A549 (cell line): Measurements from ENCODE around the gene SLC10A7.

ENCODE experiments used
- CEBPB ChIP-seq, 2 experiments: fragments of >200 bp in 1 of 2; sonication (Bioruptor Twin) in 1 of 2; formaldehyde crosslinking in 1 of 2; IDR thresholded peaks; 2 replicates each; pipeline ENCODE4 v1.6.1; 2012 to 2016
- CHD4 ChIP-seq: fragments of 200-600 bp; sonication (generic); IDR thresholded peaks from 2 replicates; pipeline ENCODE4 v1.6.1; 2016; ENCODE audit warnings: antibody characterized with exemption, mild to moderate bottlenecking, borderline replicate concordance
- FOSL2 ChIP-seq, 2 experiments: fragments of 450-650 bp in 1 of 2; fragments of >200 bp in 1 of 2; sonication (Bioruptor Twin) in 1 of 2; formaldehyde crosslinking; IDR thresholded peaks; 2 replicates each; pipeline versions ENCODE4 v1.5.0 to v1.6.1; 2016 to 2020; ENCODE audit warnings: mild to moderate bottlenecking in 1 of 2, moderate library complexity in 1 of 2
- POLR2A ChIP-seq: IDR thresholded peaks from 2 replicates; pipeline ENCODE4 v1.6.1; 2012; ENCODE audit warnings: mild to moderate bottlenecking, low read length
- SMC3 ChIP-seq: fragments of >200 bp; sonication (Bioruptor Twin); formaldehyde crosslinking; IDR thresholded peaks from 3 replicates; pipeline ENCODE4 v1.6.1; 2018; ENCODE audit warnings: inconsistent platforms
- TF ChIP-seq, protein P1 (sequence below): fragments of >200 bp; sonication (Bioruptor Twin); formaldehyde crosslinking; IDR thresholded peaks from 3 replicates; pipeline ENCODE4 v1.5.1; 2016
- TF ChIP-seq, protein P2 (sequence below): fragments of 250-450 bp; sonication (Bioruptor Pico); IDR thresholded peaks from 2 replicates; pipeline ENCODE4 v1.5.0; 2021; ENCODE audit warnings: mild to moderate bottlenecking, moderate library complexity, borderline replicate concordance
- TF ChIP-seq, protein P3 (sequence below): IDR thresholded peaks from 2 replicates; pipeline ENCODE4 v1.6.1; 2012

DNA sequence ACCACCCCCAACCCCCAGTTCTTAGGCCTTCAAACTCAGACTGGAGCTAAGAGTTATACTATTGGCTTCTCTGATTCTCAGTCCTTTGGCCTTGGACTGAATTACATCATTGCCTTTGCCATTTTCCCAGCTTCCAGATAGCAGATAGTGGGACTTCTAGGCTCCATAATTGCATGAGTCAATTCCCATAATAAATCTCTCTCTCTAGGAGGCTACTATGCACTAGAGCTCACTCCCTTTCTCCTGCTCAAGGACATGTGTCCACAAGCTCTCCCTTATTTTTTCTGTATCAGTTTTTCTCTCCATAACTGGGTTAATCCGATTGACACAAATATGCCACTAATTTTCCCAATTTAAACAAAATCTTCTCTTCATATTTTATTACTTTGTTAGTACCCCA lies 204.0 kb downstream of the SLC10A7 start:
- TF ChIP-seq FOSL2 (IDR thresholded peaks at IDR 0.05) (no peak), FOSL2 (CRISPR knock-in tag; IDR thresholded peaks at IDR 0.05) (no peak), CHD4 (no peak), POLR2A (no peak), CEBPB (IDR thresholded peaks at IDR 0.05) (no peak), SMC3 (no peak)
- TF ChIP-seq, protein P1, sequence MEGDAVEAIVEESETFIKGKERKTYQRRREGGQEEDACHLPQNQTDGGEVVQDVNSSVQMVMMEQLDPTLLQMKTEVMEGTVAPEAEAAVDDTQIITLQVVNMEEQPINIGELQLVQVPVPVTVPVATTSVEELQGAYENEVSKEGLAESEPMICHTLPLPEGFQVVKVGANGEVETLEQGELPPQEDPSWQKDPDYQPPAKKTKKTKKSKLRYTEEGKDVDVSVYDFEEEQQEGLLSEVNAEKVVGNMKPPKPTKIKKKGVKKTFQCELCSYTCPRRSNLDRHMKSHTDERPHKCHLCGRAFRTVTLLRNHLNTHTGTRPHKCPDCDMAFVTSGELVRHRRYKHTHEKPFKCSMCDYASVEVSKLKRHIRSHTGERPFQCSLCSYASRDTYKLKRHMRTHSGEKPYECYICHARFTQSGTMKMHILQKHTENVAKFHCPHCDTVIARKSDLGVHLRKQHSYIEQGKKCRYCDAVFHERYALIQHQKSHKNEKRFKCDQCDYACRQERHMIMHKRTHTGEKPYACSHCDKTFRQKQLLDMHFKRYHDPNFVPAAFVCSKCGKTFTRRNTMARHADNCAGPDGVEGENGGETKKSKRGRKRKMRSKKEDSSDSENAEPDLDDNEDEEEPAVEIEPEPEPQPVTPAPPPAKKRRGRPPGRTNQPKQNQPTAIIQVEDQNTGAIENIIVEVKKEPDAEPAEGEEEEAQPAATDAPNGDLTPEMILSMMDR = no peak
- TF ChIP-seq, protein P2, sequence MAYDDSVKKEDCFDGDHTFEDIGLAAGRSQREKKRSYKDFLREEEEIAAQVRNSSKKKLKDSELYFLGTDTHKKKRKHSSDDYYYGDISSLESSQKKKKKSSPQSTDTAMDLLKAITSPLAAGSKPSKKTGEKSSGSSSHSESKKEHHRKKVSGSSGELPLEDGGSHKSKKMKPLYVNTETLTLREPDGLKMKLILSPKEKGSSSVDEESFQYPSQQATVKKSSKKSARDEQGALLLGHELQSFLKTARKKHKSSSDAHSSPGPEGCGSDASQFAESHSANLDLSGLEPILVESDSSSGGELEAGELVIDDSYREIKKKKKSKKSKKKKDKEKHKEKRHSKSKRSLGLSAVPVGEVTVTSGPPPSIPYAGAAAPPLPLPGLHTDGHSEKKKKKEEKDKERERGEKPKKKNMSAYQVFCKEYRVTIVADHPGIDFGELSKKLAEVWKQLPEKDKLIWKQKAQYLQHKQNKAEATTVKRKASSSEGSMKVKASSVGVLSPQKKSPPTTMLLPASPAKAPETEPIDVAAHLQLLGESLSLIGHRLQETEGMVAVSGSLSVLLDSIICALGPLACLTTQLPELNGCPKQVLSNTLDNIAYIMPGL (CRISPR knock-in tag) = no peak
- TF ChIP-seq, protein P3, sequence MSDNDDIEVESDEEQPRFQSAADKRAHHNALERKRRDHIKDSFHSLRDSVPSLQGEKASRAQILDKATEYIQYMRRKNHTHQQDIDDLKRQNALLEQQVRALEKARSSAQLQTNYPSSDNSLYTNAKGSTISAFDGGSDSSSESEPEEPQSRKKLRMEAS = no peak
